NCI-H446 (cell line): Measurements from ENCODE around the gene TIMM10.

ENCODE experiments used
- DNase-seq, 2 experiments: peaks; one replicate each; lab custom pipeline; 2025; lab: John Stamatoyannopoulos, UW

The TIMM10 gene

GRCh38 chr11:57530596-57531507 lies at the start of gene TIMM10:
TIMM10 (minus strand) TSS chr11:57530754; CDS start chr11:57530189, 565 bp downstream.
- DNase-seq, result peak; percentile 92 to 99

GRCh38 chr11:57574061-57574460 lies 43.5 kb upstream of the TIMM10 start:
- DNase-seq, result no peak

GRCh38 chr11:57571606-57572005 lies 41.1 kb upstream of the TIMM10 start:
- DNase-seq, result no peak

GRCh38 chr11:57568330-57568766 lies 37.8 kb upstream of the TIMM10 start:
- peak; percentile 39 to 78 for DNase-seq

GRCh38 chr11:57567515-57568329 lies 37.2 kb upstream of the TIMM10 start, which contains the start of gene UBE2L6:
UBE2L6 (minus strand) TSS chr11:57567672; CDS start chr11:57567611, 61 bp downstream.
- DNase-seq, result peak in 1 of 2 experiments; percentile 17

- no peak for DNase-seq
Measured at GRCh38 chr11:57566905-57567514, 36.5 kb upstream of the TIMM10 start.

- no peak for DNase-seq
Measured at GRCh38 chr11:57566005-57566904, 35.7 kb upstream of the TIMM10 start.

GRCh38 chr11:57562596-57562995 lies 32.0 kb upstream of the TIMM10 start:
- no peak for DNase-seq

- DNase-seq, result no peak
Measured at GRCh38 chr11:57560146-57560545, 29.6 kb upstream of the TIMM10 start.

GRCh38 chr11:57556041-57556440 lies 25.5 kb upstream of the TIMM10 start:
- DNase-seq, result no peak

- DNase-seq, result no peak
Measured at GRCh38 chr11:57555393-57555792, 24.8 kb upstream of the TIMM10 start.

- DNase-seq, result no peak
Measured at GRCh38 chr11:57552479-57552878, 21.9 kb upstream of the TIMM10 start.

- no peak for DNase-seq
Measured at GRCh38 chr11:57551941-57552340, 21.4 kb upstream of the TIMM10 start.

GRCh38 chr11:57549983-57550382 lies 19.4 kb upstream of the TIMM10 start:
- no peak for DNase-seq

GRCh38 chr11:57547854-57548377 lies 17.4 kb upstream of the TIMM10 start:
- no peak for DNase-seq

GRCh38 chr11:57546869-57547475 lies 16.4 kb upstream of the TIMM10 start:
- DNase-seq, result no peak

- no peak for DNase-seq
Measured at GRCh38 chr11:57546451-57546850, 15.9 kb upstream of the TIMM10 start.

GRCh38 chr11:57545883-57546282 lies 15.3 kb upstream of the TIMM10 start:
- DNase-seq, result no peak

- no peak for DNase-seq
Measured at GRCh38 chr11:57544566-57544965, 14.0 kb upstream of the TIMM10 start.

GRCh38 chr11:57543593-57543992 lies 13.0 kb upstream of the TIMM10 start:
- DNase-seq, result no peak
